GM19452 (cell line): ENCODE measurements around the gene BTNL3.
"Not testable (repeated sequence)": the region's sequence is repeated elsewhere in the genome, so short reads cannot be mapped to it uniquely, and the experiment has no call there.

Source experiments
- ATAC-seq: cut with Tn5 transposase; IDR thresholded peaks from one replicate; pipeline ENCODE4 v1.9.1; 2021; ENCODE audit not compliant: unreplicated experiment

BTNL3 gene, protein sequence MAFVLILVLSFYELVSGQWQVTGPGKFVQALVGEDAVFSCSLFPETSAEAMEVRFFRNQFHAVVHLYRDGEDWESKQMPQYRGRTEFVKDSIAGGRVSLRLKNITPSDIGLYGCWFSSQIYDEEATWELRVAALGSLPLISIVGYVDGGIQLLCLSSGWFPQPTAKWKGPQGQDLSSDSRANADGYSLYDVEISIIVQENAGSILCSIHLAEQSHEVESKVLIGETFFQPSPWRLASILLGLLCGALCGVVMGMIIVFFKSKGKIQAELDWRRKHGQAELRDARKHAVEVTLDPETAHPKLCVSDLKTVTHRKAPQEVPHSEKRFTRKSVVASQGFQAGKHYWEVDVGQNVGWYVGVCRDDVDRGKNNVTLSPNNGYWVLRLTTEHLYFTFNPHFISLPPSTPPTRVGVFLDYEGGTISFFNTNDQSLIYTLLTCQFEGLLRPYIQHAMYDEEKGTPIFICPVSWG

GRCh38 chr5:180988592-180988991 is at the start of gene BTNL3:
Gene BTNL3, plus strand, starts transcription at chr5:180988846. Its CDS starts 183 bp downstream, at chr5:180989029.
- ATAC-seq = no peak

GRCh38 chr5:180950291-180950949 is 38.2 kb upstream of the BTNL3 start:
- no peak for ATAC-seq

DNA sequence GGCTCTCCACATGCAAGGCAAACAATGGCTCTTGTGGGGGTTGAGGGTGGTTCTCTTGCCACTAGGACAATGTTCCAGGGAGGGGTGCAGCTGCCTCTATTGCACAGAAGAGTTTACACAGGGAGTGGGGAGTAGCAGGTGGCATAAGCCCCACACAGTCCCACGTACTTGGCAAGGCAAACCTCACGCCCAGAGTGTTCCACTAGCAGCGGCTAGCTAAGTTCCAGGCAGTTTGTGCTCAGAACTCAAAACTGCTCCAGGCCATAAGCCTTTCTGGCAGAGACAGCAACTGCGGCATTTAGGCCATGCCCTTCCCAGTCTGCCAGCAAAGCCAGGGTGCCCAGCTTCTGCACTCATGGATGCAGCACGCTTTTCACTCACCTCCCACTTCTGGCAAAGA is 29.0 kb upstream of the BTNL3 start:
- no peak for ATAC-seq

DNA sequence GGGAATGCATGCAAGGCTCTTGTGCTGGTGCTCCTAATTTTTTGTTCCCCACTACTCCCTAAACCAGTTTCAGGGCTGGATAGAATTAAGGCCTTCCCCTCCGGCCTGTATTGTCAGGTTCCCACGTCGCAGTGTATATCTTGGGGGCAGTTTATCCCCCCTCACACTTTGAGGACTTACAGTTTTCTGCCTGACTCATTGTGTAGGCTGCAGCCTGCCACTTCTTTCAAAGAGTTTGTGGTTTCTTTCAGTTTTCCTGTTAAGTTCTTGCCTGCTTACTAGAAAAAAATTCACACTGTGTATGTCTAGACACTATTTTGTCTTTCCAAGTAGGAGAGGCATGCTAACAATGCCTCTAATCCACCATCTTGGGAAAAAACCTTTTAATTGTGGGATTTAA is 28.4 kb upstream of the BTNL3 start:
- ATAC-seq = no peak

DNA sequence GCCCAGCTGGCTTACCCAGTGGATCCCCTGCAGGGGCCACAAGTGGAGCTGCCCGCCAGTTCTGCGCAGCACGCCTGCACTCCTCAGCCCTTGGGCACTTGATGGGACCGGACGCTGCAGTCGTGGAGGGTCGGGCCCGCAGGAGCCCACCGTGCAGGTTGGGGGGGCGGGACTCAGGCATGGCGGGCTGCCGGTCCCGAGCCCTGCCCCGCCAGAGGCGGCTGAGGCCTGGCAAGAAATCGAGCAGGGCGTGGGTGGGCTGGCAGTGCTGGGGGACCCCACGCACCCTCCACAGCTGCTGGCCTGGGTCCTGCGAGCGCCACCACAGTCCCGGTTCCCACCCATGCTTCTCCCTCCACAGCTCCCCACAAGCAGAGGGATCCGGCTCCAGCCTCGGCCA is 19.2 kb upstream of the BTNL3 start:
- ATAC-seq = no peak

DNA sequence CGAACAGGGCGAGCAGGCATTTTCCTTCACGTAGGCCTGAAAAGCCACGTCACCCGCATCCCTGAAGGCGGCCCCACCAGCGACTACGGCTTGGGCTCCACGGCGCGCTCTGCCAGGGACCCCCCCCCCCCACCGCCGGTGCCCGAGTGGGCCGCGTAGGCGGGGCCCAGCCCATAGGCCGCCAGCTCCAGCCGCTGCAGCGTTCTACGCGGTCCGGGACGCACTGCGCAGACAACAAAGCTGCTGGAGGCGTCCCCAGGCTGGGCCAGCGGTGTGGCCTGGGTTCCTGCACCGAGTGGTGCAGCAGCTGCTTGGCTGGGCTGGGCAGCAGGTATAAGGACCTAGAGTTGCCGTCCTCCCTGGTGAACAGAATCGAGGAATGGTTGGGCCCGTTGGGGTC is 18.3 kb upstream of the BTNL3 start:
- no peak for ATAC-seq

- no peak for ATAC-seq
Observed at GRCh38 chr5:180970875-180971274, 17.8 kb upstream of the BTNL3 start.

GRCh38 chr5:180974612-180975315 is 13.9 kb upstream of the BTNL3 start:
- peak; percentile 16 for ATAC-seq

DNA sequence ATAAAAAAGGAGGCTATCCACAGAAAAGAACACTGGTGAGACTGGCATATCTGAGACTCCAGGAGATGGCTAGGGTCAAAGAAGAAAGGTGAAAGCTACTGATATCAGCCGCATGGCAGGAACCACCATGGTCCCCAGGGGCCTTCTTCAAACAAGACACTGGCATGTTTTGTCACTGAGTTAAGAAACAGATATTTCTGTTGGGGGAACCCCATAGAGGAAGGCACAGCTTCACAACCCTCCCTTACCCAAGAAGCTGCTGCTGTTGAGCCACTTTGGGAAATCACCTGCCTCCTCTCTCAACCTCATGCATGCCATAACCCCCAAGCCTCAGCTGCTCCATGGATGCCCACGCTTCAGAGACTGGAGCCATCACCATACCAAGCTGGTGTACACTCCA is 13.3 kb upstream of the BTNL3 start:
- peak; percentile 78 for ATAC-seq

DNA sequence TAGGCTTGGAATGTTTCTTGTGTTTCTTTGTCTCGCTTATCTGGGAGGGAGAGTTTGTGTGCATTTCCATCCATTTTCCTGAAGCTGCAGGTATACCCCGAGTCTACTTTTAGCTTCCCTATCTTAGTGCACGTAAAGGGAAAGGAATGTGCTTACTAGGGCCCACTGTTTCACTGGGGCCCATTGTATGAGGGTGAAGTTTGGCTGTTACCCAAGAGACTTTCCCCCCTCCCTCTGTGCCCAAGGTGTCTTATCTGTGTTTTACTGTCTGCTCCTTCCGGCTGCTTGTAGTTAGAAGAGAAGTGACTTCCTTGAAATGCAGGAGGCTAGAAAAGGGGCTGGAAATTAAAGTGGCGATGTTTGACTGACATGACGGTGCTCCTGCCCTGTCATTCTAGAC is 12.1 kb upstream of the BTNL3 start:
- ATAC-seq = no peak

- ATAC-seq = no peak
Observed at GRCh38 chr5:180977852-180978251, 10.8 kb upstream of the BTNL3 start.

GRCh38 chr5:180982008-180982741 is 6.5 kb upstream of the BTNL3 start:
- ATAC-seq = no peak

DNA sequence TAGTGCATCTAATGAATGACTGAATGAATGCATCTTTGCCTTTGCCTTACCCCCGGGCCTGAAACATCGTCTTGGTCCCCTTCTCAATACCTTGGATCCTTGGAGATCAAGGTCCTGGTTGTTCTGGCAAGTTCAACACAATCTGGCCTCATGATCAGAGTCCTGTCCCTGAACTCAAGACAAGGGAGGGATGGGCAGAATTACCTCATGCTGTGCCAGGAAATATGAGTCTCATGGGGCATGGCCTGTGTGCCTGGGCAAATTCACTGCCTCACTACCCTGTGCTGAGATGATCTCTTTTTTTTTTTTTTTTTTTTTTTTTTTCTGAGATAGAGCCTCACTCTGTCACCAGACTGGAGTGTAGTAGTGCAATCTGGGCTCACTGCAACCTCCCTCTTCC is 630 bp upstream of the BTNL3 start:
- no peak for ATAC-seq

DNA sequence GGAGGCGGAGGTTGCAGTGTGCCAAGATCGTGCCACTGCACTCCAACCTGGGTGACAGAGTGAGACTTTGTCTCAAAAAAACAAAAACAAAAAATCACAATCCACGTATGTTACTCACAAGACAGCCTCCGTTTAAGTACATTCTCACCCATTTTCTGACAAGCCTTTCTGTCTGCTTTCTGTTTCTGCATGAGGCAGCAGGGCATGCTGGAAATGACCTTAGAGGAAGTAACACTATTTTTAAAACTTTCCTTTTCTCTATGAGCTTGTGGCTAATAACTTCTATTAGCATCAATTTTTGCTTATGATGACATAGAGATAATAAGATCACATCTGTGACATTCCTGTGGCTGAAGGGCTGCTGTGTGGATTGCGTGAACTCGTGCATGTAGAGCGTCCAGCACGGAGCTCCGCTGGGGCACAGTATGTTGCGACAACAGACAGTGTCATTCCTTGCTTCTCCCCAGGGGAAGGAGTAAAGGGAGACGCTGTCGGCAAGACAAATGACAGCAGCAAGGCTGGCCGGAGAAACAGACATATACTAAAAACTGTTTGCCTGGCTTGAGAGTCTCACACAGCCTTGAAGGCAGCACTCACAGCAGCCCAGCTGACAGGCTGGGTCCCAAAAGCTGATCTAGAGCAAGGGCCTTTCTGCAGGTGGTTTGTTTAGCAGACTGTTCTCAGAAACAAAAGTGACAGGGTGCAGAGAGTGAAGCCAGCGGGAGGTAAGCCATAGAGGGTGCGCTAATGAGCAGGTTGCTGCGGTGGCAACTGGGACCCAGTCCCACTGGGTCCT is 1.6 kb downstream of the BTNL3 start:
- no peak for ATAC-seq

DNA sequence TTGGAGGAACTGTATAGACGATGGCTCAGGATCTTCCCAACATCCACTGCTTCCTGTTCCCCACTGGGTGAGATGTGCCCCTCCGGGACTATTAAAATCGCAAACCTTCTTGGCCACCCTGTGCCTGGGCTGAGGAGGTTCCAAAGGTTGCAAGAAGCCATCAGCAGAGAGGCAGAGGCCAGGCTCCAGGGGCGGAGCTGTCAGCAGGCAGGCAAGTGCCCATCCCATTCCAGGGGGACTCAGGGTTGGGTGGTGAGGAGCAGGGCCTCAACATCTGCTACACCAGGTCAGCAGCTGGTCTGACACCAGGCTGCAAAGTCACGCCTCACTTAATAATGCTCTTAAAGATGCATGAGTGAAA is 2.2 kb downstream of the BTNL3 start:
- ATAC-seq = no peak

- ATAC-seq = no peak
Observed at GRCh38 chr5:181001947-181002346, 13.3 kb downstream of the BTNL3 start.

GRCh38 chr5:181005791-181006190 is 17.1 kb downstream of the BTNL3 start:
- no peak for ATAC-seq

DNA sequence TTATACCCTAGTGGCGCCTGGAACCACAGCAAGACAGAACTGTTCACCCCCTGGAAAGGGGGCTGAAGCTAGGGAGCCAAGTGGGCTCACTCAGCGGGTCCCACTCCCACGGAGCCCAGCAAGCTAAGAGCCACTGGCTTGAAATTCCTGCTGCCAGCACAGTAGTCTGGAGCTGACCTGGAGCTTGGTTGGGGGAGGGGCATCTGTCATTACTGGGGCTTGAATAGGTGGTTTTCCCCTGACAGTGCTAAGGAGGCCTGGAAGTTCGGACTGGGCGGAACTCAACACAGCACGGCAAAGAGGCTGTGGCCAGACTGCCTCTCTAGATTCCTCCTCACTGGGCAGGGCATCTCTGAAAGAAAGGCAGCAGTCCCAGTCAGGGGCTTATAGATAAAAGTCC is 19.5 kb downstream of the BTNL3 start:
- ATAC-seq = no peak

GRCh38 chr5:181010018-181010417 is 21.4 kb downstream of the BTNL3 start:
- ATAC-seq = not testable (repeated sequence)

DNA sequence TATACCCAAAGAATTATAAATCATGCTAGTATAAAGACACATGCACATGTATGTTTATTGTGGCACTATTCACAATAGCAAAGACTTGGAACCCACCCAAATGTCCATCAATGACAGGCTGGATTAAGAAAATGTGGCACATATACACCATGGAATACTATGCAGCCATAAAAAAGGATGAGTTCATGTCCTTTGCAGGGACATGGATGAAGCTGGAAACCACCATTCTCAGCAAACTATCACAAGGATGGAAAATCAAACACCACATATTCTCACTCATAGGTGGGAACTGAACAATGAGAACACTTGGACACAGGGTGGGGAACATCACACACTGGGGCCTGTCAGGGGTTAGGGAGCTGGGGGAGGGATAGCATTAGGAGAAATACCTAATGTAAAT is 26.0 kb downstream of the BTNL3 start:
- ATAC-seq = not testable (repeated sequence)
